Neural cell (in vitro differentiated cells): ENCODE results near the gene IGSF5. TPM values are rescaled to one million over a fixed set of nuclear protein-coding genes. Genes with fewer than 3 reads are reported as not detected.

Experiments
- H2AFZ ChIP-seq: fragments of 200-600, 300-800 bp; sonication (generic), shearing (Covaris generic); 2 replicates; pipeline ENCODE4 v1.6.0; 2014; ENCODE audit warnings: low read depth, mild to moderate bottlenecking, antibody characterized with exemption, low read length, moderate library complexity
- H3F3A ChIP-seq: fragments of 200-600 bp; shearing (Covaris generic); 2 replicates; pipeline ENCODE4 v1.6.1; 2016; ENCODE audit warnings: mild to moderate bottlenecking, moderate library complexity, mixed read lengths, antibody characterized with exemption, low read length; ENCODE audit not compliant: insufficient read depth, poor library complexity, severe bottlenecking
- H3K27ac ChIP-seq: fragments of 200-600, 300-800 bp; sonication (generic), shearing (Covaris generic); 2 replicates; pipeline ENCODE4 v1.5.1; 2014; ENCODE audit warnings: mild to moderate bottlenecking, low read length, moderate library complexity
- H3K27me3 ChIP-seq: fragments of 300-800, 200-600 bp; sonication (generic), shearing (Covaris generic); 2 replicates; pipeline ENCODE4 v1.6.0; 2014; ENCODE audit warnings: mild to moderate bottlenecking, low read depth, low read length, moderate library complexity; ENCODE audit not compliant: insufficient read depth
- H3K36me3 ChIP-seq: fragments of 300-800, 200-600 bp; sonication (generic), shearing (Covaris generic); 2 replicates; pipeline ENCODE4 v1.5.1; 2014; ENCODE audit warnings: mild to moderate bottlenecking, antibody characterized with exemption, low read length, moderate library complexity; ENCODE audit not compliant: insufficient read depth
- H3K4me2 ChIP-seq: fragments of 300-800, 200-600 bp; sonication (generic), shearing (Covaris generic); 2 replicates; pipeline ENCODE4 v1.6.0; 2014; ENCODE audit warnings: mild to moderate bottlenecking, low read length
- H3K4me3 ChIP-seq: fragments of 300-800, 200-600 bp; sonication (generic), shearing (Covaris generic); 2 replicates; pipeline ENCODE4 v1.5.1; 2014; ENCODE audit warnings: mild to moderate bottlenecking, low read length, moderate library complexity
- H3K79me2 ChIP-seq: fragments of 200-600 bp; shearing (Covaris generic); replicated peaks from 2 replicates; pipeline ENCODE4 v1.6.0; 2014; ENCODE audit warnings: mild to moderate bottlenecking, low read length, moderate library complexity; ENCODE audit not compliant: insufficient read depth
- H3K9ac ChIP-seq: fragments of 300-800, 200-600 bp; sonication (generic), shearing (Covaris generic); 2 replicates; pipeline ENCODE4 v1.6.1; 2016; ENCODE audit warnings: mild to moderate bottlenecking, low read length, mixed read lengths
- H3K9me2 ChIP-seq: fragments of 200-600 bp; shearing (Covaris generic); 2 replicates; pipeline ENCODE4 v1.6.1; 2016; ENCODE audit warnings: mild to moderate bottlenecking, low read length, mixed read lengths; ENCODE audit not compliant: insufficient read depth
- H3K9me3 ChIP-seq: fragments of 200-600, 300-800 bp; sonication (generic), shearing (Covaris generic); 2 replicates; pipeline ENCODE4 v1.6.1; 2016; ENCODE audit warnings: mild to moderate bottlenecking, mixed run types, low read length, moderate library complexity, mixed read lengths
- H4K20me1 ChIP-seq: fragments of 200-600 bp; shearing (Covaris generic); 2 replicates; pipeline ENCODE4 v1.6.1; 2016; ENCODE audit warnings: mild to moderate bottlenecking, mixed run types; ENCODE audit not compliant: insufficient read depth
- CTCF ChIP-seq: fragments of 450-650 bp; IDR thresholded peaks from 2 replicates; pipeline ENCODE4 v1.5.1; 2014; ENCODE audit warnings: antibody characterized with exemption, mild to moderate bottlenecking, moderate library complexity; ENCODE audit not compliant: poor library complexity, severe bottlenecking
- EP300 ChIP-seq: fragments of 450-650 bp; conservative IDR thresholded peaks from 2 replicates; pipeline ENCODE4 v1.6.1; 2014; ENCODE audit warnings: antibody characterized with exemption, mild to moderate bottlenecking, moderate library complexity; ENCODE audit not compliant: poor library complexity, severe bottlenecking
- EZH2 ChIP-seq: fragments of 200-600, 300-800 bp; shearing (Covaris generic), sonication (generic); IDR thresholded peaks from 2 replicates; pipeline ENCODE4 v1.6.1; 2014; ENCODE audit warnings: antibody characterized with exemption, low read length, borderline replicate concordance, mild to moderate bottlenecking; ENCODE audit not compliant: insufficient read depth, poor library complexity, severe bottlenecking
- MXI1 ChIP-seq: fragments of 450-650 bp; conservative IDR thresholded peaks from 2 replicates; pipeline ENCODE4 v1.6.1; 2014; ENCODE audit warnings: antibody characterized with exemption, mild to moderate bottlenecking; ENCODE audit not compliant: poor library complexity, severe bottlenecking
- POLR2AphosphoS5 ChIP-seq: IDR thresholded peaks from 2 replicates; pipeline ENCODE4 v1.6.1; 2012
- RAD21 ChIP-seq: fragments of 450-650 bp; conservative IDR thresholded peaks from 2 replicates; pipeline ENCODE4 v1.6.1; 2014; ENCODE audit warnings: antibody characterized with exemption, mild to moderate bottlenecking, moderate library complexity
- REST ChIP-seq: IDR thresholded peaks from 2 replicates; pipeline ENCODE4 v1.6.1; 2012; ENCODE audit warnings: borderline replicate concordance
- SMC3 ChIP-seq: fragments of 450-650 bp; conservative IDR thresholded peaks from 2 replicates; pipeline ENCODE4 v1.6.1; 2014; ENCODE audit warnings: antibody characterized with exemption, mild to moderate bottlenecking, moderate library complexity; ENCODE audit not compliant: poor library complexity
- TAF1 ChIP-seq: IDR thresholded peaks from 2 replicates; pipeline ENCODE4 v1.6.1; 2012; ENCODE audit warnings: low read depth
- polyA plus RNA-seq: library from polyadenylated mRNA; depleted of rRNA; stranded (reverse); fragments of >200 nt; gene quantifications from 2 replicates; pipeline ENCODE4 v1.2.3, GENCODE V29; 2014

The IGSF5 gene
- polyA plus RNA-seq, 1 donor from 2014 or later: 1.1 TPM

GRCh38 chr21:39700318-39700717 lies 44.7 kb upstream of the IGSF5 start:
- H3K27me3 ChIP-seq: no peaks in the 10 kb centered on the region
- H3K9me2 ChIP-seq: no peaks in the 10 kb centered on the region
- no peak for TF ChIP-seq POLR2AphosphoS5
- TF ChIP-seq RAD21: no peak
- TF ChIP-seq EP300: no peak
- no peak for TF ChIP-seq CTCF
- no peak for TF ChIP-seq MXI1
- TF ChIP-seq TAF1: no peak
- no peak for TF ChIP-seq SMC3
- TF ChIP-seq EZH2: no peak
- H3K79me2 ChIP-seq: no peaks in the 10 kb centered on the region
- H3K4me2 ChIP-seq: no peak overlapping the region
- no peaks in the 10 kb centered on the region for H4K20me1 ChIP-seq
- no peak overlapping the region for H2AFZ ChIP-seq
- H3K4me3 ChIP-seq: no peak overlapping the region
- no peak overlapping the region for H3K9ac ChIP-seq
- no peaks in the 10 kb centered on the region for H3K36me3 ChIP-seq
- no peak overlapping the region for H3K27ac ChIP-seq
- H3F3A ChIP-seq: no peaks in the 10 kb centered on the region
- H3K9me3 ChIP-seq: no peaks in the 10 kb centered on the region

GRCh38 chr21:39703578-39703977 lies 41.4 kb upstream of the IGSF5 start:
- H4K20me1 ChIP-seq: no peaks in the 10 kb centered on the region
- no peak for TF ChIP-seq SMC3
- TF ChIP-seq REST: no peak
- no peak for TF ChIP-seq CTCF
- no peak for TF ChIP-seq POLR2AphosphoS5
- TF ChIP-seq RAD21: no peak
- TF ChIP-seq MXI1: no peak
- H3K9ac ChIP-seq: no peak overlapping the region
- no peak overlapping the region for H3K27ac ChIP-seq
- no peaks in the 10 kb centered on the region for H3K9me2 ChIP-seq
- H3F3A ChIP-seq: no peaks in the 10 kb centered on the region
- H3K79me2 ChIP-seq: no peaks in the 10 kb centered on the region
- H3K27me3 ChIP-seq: no peaks in the 10 kb centered on the region
- no peak overlapping the region for H3K4me3 ChIP-seq
- no peaks in the 10 kb centered on the region for H3K36me3 ChIP-seq
- no peak overlapping the region for H2AFZ ChIP-seq
- H3K9me3 ChIP-seq: no peaks in the 10 kb centered on the region
- no peak overlapping the region for H3K4me2 ChIP-seq
